H7 (cell line): Measurements from ENCODE around the gene IFTAP. TPM values are rescaled to one million over a fixed set of nuclear protein-coding genes. Genes with fewer than 3 reads are reported as not detected.
A peak's percentile ranks its signal among the peaks of the same experiment; 100 is the strongest.

Experiments
- DNase-seq: peaks from one replicate; pipeline ENCODE4 v3.0.0; 2012
- H3K27me3 ChIP-seq: 2 replicates; pipeline ENCODE4 v1.6.0; 2011; ENCODE audit warnings: mild to moderate bottlenecking, low read length; ENCODE audit not compliant: control insufficient read depth, insufficient read depth
- H3K36me3 ChIP-seq: replicated peaks from 2 replicates; pipeline ENCODE4 v1.5.1; 2011; ENCODE audit warnings: low read length; ENCODE audit not compliant: control insufficient read depth, insufficient read depth
- H3K4me3 ChIP-seq: 2 replicates; pipeline ENCODE4 v1.5.1; 2011; ENCODE audit warnings: low read depth, mild to moderate bottlenecking, control low read depth, low read length, moderate library complexity; ENCODE audit not compliant: insufficient read depth
- total RNA-seq: library from RNA; depleted of rRNA; stranded (reverse); fragments of >200 nt; shearing (Covaris generic); gene quantifications from 2 replicates; pipeline ENCODE4 v1.2.3, GENCODE V29; 2014

IFTAP gene
- total RNA-seq, 1 experiment from 2014 or later, result 22.3 TPM

DNA sequence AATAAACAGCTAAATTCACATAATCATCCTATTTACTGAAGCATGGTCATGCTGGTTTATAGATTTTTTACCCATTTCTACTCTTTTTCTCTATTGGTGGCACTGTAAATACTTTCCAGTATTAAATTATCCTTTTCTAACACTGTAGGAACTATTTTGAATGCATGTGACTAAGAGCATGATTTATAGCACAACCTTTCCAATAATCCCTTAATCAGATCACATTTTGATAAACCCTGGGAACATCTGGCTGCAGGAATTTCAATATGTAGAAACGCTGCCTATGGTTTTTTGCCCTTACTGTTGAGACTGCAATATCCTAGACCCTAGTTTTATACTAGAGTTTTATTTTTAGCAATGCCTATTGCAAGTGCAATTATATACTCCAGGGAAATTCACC is 15.8 kb upstream of the IFTAP start:
- Histone ChIP-seq H3K36me3 (no peaks in the 10 kb centered on the region), H3K4me3 (no peak overlapping the region), H3K27me3 (no peaks in the 10 kb centered on the region)
- no peak for DNase-seq

DNA sequence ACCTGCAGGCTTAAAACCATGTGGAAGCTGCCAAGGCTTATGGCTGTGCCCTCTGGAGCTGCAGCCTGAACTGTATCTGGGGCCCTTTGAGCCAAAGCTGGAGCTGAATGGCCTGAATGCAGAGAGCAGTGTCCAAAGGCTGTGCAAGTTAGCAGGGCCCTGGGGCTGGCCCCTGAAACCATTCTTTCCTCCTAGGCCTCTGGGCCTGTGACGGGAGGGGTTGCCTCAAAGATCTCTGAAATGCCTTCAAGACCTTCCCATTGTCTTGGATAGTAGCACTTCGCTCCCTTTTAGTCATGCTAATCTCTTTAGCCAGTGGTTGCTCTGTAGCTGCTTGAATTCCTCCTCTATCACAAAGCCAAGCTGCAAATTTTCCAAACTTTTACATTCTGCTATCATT is 12.8 kb upstream of the IFTAP start:
- no peak overlapping the region for H3K4me3 ChIP-seq
- H3K27me3 ChIP-seq, result no peaks in the 10 kb centered on the region
- no peak for DNase-seq

DNA sequence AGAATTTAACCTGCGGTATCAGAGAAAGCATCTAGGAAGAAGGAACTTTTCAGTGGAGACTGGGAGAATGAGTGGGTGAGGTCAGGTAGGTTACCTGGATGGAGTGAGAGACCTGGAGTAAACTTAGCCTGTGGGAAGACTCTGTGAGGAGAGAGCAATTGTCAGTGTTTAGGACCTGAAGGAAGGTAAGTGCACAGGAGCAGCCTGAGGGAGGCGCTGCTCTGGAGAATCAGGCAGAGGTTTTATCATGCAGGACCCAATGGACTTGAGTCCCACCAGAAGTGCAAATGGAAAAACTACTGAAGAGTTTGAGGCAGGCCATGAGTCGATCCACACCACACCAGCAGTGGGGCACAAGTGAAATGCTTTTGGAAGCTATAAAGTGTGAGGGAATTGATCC is 10.6 kb upstream of the IFTAP start:
- no peak overlapping the region for H3K4me3 ChIP-seq
- no peak for DNase-seq
- peaks cover 3% of the 10 kb centered on the region; the same call in 1 of the 2 replicates for H3K27me3 ChIP-seq
- H3K36me3 ChIP-seq, result no peaks in the 10 kb centered on the region

More for the DNA sequence above, 12.8 kb upstream of the IFTAP start:
- no peaks in the 10 kb centered on the region for H3K36me3 ChIP-seq

DNA sequence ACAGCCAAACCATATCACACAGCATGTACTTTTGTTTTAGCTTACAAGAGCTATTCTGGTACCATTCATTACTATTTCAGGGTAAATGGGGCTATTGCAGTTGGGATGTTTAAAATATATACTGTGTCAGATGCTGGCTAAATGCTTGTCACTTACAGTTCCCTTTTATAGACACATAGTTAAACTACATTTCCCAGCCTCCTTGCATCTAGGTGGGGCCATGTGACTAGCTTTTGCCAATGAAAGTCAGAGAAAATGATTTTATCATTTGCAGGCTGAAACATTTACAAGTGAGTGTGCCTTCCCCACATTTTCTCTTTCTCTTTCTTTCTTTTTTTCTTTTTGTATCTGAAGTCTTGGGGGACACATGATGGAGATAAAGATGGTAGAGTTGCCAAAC is 7.8 kb upstream of the IFTAP start:
- peaks cover 5% of the 10 kb centered on the region for H3K27me3 ChIP-seq
- H3K4me3 ChIP-seq, result no peak overlapping the region
- DNase-seq, result no peak
- no peaks in the 10 kb centered on the region for H3K36me3 ChIP-seq

DNA sequence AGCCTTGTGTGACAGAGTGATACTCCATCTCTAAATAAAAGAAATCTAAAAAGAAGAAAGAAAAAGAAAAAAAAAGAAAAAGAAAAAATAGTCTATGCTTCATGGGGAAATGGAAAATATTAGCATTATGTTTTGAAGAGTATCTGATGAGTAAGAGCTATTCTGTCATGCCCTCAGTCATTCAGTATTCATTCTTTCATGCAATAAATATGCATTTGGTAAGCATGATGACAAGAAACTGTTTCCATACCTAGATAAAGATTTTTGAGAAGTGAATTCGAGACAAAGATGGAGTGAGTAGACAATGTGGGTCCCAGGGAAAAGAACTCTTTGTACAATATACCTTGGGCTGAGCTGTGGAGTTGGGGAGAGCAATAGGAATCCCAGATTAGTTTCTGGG is 6.2 kb upstream of the IFTAP start:
- no peaks in the 10 kb centered on the region for H3K36me3 ChIP-seq
- no peak overlapping the region for H3K4me3 ChIP-seq
- DNase-seq, result no peak
- H3K27me3 ChIP-seq, result peaks cover 5% of the 10 kb centered on the region

DNA sequence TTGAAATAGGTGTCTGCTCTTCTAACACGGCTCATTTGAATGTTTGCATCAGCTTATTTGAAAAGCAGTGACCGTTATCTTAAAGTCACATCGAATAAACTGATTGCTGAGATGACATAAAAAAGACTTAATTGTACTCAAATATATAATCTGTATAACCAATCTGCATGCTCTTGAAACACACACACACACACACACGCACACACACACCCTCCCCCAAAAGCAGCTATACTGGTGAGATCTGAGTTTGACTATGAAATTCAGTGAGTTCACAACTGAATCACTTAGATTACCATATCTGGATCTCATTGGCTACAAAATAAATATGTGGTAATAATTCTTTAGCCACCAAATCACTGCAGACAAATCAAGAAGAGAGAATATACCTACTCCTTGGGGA is 3.8 kb upstream of the IFTAP start:
- no peak overlapping the region for H3K4me3 ChIP-seq
- no peak for DNase-seq
- H3K36me3 ChIP-seq, result no peaks in the 10 kb centered on the region
- peaks cover 5% of the 10 kb centered on the region for H3K27me3 ChIP-seq

DNA sequence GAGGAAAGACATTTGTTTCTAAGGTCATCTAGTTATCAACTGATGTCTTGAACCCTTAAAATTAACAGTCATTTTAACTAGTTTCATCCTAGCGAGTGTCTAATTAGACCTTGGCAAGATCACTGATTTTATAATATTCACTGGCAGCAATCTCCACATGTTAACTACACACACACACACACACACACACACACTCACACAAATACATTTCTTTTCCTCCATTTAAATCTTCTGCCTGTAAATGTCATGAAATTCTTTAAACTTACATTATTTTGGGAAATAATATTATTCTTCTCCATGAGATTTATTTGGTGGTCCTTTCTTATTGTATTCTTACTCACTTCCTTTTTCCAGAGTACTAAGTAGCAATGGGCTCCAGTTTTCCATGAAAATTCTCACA is 2.9 kb upstream of the IFTAP start:
- no peak for DNase-seq
- Histone ChIP-seq H3K36me3 (no peaks in the 10 kb centered on the region), H3K27me3 (peaks cover 5% of the 10 kb centered on the region), H3K4me3 (no peak overlapping the region)

DNA sequence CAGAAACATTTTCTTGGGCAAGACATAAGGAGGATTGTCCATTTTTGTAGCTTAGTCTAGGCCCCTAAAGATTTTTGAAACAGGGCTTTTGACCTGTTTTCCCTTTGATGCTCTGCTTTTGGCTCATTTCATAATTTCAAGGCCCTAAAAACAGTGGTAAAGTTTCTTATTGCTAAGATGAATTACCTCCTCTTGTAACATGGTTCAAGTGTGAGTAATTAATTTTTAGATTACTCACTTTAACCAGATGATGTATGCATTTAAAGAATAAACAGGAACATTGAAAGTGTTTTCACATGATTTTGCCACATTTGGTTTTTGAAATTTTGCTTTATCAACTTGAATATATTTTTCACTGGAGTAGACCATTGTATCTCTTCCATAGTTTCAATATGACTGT is 2.6 kb downstream of the IFTAP start:
- no peak for DNase-seq
- Histone ChIP-seq H3K27me3 (no peaks in the 10 kb centered on the region; the same call in 1 of the 2 replicates), H3K4me3 (no peak overlapping the region), H3K36me3 (no peaks in the 10 kb centered on the region)

DNA sequence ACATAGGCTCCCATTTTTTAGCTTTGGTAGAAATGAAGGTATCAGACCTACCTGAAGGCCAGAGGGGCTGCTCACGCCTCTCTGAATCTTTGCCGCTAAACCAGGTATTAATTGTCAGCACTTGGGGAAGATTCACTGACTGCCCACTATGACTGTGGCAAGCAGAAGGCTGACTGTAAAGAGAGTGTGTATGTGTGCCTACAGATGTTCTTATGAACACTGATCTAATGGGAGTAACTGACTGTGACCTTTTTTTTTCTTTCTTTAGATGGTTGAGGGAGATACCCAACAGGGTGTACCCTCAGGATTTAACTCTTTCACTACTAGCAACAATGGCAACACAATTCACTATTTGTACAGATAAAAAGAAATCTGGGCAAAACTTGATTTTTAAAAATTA is 3.7 kb downstream of the IFTAP start, which contains the start of gene RAG2:
RAG2 (minus strand) TSS at position 186 of the 400 bp plus-strand sequence. CDS start 4,068 bp downstream, outside the sequence.
- Histone ChIP-seq H3K27me3 (no peaks in the 10 kb centered on the region; the same call in 1 of the 2 replicates), H3K4me3 (no peak within 1 kb of the TSS), H3K36me3 (no peaks in the 10 kb centered on the region)
- no peak for DNase-seq

DNA sequence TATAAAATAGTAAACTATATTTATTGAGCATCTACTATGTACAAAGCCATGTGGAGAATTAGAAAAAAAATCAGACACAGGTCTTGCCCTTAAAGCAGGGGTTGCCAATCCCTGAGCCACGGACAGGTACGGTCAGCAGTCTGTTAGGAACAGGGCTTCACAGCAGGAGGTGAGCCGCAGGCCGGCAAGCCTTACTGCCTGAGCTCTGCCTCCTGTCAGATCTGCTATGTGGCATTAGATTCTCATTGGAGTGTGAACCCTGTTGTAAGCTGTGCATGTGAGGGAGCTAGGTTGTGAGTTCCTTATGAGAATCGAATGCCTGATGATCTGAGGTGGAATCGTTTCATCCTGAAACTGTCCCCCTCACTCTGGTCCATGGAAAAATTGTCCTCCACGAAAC is 5.9 kb downstream of the IFTAP start:
- Histone ChIP-seq H3K36me3 (no peaks in the 10 kb centered on the region), H3K27me3 (no peaks in the 10 kb centered on the region), H3K4me3 (no peak overlapping the region)
- DNase-seq, result peak; percentile 16

DNA sequence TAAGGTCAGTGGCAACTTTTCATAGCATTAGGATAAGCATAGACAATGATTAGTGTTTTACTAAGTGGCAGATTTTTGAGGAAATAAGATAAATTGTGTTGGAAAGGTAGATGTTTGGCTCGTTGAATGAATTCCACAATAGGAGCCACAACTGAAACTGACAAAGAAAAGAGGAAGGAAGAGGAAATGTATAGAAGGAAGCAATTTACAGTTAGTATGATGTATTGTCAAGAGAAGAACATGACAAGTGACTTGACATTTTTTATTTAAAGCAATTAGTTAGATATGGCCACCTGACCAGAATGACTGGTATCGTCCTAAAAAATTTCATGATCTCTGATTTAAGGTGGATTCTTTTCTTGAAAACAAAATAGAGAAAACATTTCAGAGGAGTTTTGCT is 6.9 kb downstream of the IFTAP start:
- no peak overlapping the region for H3K4me3 ChIP-seq
- H3K27me3 ChIP-seq, result no peaks in the 10 kb centered on the region
- H3K36me3 ChIP-seq, result no peaks in the 10 kb centered on the region
- no peak for DNase-seq

DNA sequence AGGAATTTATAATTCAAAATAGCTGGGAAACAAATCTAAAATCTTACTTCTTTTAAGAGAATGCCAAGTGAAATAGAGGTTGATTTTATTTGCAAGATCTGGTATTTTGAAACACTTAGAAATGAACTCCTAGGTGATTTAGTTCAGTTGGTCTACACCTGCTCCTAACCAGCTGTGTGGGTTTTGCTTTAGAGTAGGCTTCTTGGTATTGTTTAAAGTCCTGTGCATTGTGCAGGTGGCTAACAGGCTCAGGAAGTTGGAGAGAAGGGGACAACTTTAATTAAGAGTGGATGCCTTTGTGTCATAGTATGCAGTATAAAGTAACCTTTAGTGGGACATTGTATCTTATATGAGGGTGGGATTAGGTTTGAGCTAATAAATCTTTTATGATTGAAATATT is 7.8 kb downstream of the IFTAP start:
- no peaks in the 10 kb centered on the region for H3K27me3 ChIP-seq
- H3K36me3 ChIP-seq, result no peaks in the 10 kb centered on the region
- no peak for DNase-seq
- no peak overlapping the region for H3K4me3 ChIP-seq

DNA sequence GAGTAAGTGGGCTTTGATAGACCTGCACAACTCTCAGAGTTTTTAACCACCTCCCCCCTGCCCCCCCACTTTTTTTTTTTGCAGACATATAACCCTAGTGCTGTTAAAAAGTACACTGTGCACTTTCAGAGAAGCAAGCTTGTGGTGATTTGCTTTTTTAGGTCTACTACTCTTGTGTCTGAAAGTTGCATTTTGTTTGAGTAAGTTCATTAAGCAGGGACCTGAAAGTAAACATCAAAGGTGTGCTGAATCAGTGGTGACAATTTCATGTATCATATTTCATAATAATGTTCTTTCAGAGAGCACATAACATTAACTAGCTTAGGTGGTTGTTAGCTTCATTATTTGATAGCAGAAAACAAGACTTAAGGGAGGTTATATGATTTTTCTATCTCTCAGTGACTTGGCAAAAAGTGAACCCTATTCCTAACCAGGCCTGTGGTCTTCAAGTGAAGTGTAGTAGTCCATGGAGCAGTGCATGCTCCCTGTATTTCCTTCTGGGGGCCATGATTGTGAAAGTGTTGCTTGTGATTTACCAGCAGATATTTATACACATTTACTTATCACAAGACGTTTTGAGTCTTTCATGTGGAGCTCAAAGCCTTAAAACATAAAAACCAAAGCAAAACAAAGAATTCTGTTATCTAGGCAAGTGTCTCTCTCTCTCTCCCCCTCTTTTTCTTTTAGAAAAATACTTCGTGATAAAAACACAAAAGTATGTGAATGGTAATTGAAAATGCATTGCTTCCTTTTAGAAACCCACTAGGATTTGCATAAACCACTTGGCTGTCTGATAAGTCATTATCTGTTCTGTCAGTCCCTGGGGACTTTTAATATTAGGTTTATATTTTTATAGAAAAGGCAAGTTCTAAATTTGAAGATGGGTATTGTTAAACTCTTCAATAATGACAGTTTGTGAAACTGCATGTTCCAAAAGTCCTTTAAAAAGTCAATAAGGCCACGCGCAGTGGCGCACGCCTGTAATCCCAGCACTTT is 11.2 kb downstream of the IFTAP start:
- DNase-seq, result no peak
- Histone ChIP-seq H3K36me3 (no peaks in the 10 kb centered on the region), H3K4me3 (no peak overlapping the region), H3K27me3 (no peaks in the 10 kb centered on the region)

DNA sequence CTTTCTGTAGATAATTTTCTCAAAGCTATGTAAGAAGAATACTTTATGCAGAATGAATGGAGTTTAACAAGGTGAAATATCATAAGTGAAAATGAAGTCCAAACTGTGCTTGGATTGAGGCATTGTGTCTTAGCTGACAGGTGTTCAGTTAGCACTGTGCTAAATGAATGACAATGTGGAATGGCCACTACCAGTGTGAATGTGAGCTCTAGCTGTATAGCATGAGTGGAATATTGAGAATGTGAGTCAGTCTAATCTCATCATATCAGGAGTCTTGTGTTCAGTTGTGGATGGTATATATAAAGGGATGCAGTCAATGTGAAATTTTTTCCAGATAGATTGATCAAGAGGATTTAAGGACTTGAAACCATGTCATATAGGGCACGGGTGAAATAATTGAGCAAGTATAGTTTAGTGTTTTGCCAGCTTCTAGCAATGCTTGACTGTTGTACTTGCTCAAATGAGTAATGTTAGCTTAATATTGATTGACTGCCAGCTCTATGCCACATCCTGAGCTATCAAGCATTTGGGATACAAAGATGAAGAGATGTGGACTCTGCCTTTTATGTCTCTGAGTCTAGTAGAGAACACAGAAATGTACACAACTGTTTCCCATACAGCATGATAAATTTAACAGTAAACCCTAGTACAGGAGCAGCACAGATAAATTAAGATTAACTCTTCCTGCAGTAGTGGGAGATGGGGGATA is 14.3 kb downstream of the IFTAP start:
- Histone ChIP-seq H3K27me3 (no peaks in the 10 kb centered on the region), H3K36me3 (no peaks in the 10 kb centered on the region), H3K4me3 (no peak overlapping the region)
- no peak for DNase-seq

DNA sequence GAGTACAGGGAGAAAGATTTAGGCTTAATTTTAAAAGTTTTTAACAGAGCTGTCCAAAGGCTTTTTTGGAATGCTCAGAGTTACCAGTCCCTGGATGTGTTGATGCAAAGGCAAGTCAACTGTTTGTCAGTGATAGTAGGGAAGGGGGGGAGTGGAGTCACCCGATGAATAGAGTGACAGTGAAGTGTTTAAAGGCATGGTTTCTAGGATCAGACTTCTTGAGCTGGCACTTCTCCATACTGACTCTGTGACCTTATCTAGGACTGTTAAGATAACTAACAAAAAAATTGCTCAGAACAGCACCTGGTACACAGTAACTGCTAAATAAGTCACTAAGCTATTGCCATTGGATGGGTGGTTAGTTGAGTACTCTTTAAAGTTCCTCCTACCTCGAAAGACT is 15.1 kb downstream of the IFTAP start:
- DNase-seq, result no peak
- Histone ChIP-seq H3K27me3 (no peaks in the 10 kb centered on the region), H3K4me3 (no peak overlapping the region), H3K36me3 (no peaks in the 10 kb centered on the region)
